HG02798 (cell line): ENCODE results near the gene AGTPBP1.
"Not testable (repeated sequence)": the region's sequence is repeated elsewhere in the genome, so short reads cannot be mapped to it uniquely, and the experiment has no call there.

ENCODE experiments used
- ATAC-seq: cut with Tn5 transposase; IDR thresholded peaks from one replicate; pipeline ENCODE4 v1.9.1; 2021; ENCODE audit warnings: mild to moderate bottlenecking; ENCODE audit not compliant: unreplicated experiment, poor library complexity

The AGTPBP1 gene

GRCh38 chr9:85726737-85727136, 15.0 kb downstream of the AGTPBP1 start:
- no peak for ATAC-seq

- no peak for ATAC-seq
Measured at GRCh38 chr9:85723215-85723614, 18.5 kb downstream of the AGTPBP1 start.

GRCh38 chr9:85719411-85719810, 22.3 kb downstream of the AGTPBP1 start:
- ATAC-seq: not testable (repeated sequence)

DNA sequence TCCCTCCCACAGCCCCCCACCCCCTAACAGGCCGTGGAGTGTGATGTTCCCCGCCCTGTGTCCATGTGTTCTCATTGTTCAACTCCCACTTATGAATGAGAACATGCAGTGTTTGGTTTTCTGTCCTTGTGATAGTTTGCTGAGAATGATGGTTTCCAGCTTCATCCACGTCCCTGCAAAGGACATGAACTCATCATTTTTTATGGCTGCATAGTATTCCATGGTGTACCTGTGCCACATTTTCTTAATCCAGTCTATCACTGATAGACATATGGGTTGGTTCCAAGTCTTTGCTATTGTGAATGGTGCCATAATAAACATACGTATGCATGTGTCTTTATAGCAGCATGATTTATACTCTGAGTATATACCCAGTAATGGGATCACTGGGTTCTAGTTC, 23.9 kb downstream of the AGTPBP1 start:
- ATAC-seq: not testable (repeated sequence)

- no peak for ATAC-seq
Measured at GRCh38 chr9:85717220-85717619, 24.5 kb downstream of the AGTPBP1 start.

GRCh38 chr9:85716031-85716877, 25.5 kb downstream of the AGTPBP1 start:
- peak; percentile 85 for ATAC-seq

DNA sequence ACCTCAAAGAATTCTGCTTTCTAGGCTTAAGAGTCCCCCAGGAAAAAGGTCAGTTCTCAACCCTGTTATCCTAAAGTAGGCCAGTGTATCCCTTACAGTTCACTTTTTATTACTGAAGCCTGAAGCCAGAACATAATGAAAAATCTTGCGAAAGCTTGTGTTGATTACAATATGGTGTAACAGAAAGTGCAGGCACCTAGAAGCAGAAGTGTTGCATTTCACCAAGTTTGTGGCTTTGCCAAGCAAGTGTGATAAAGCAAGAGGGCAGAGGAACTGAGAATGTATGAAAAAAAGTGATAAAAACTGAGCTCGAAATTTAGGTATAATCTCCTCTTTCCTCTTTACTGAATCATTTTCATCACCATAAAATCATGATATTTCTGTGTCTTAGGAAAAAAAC, 26.2 kb downstream of the AGTPBP1 start:
- peak; percentile 64 for ATAC-seq

DNA sequence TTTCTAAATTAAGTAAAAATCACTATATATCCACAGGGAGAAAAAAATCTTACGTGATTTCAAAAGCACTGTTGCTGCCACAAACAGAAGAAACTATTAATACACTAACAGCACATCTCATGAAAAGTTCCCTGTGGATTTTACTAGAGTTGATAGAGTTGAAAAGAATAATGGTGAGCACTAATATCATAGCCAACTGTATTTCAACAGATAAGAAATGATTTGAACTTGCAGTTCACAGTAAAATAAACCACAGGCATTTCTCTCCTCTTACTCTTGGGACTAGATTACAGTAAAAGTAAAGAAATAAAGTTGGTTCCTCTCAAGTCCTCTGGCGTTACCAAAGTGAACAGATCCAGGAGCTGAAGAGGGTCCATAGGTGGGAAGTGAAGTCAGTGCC, 27.9 kb downstream of the AGTPBP1 start:
- no peak for ATAC-seq

- no peak for ATAC-seq
Measured at GRCh38 chr9:85704744-85705143, 37.0 kb downstream of the AGTPBP1 start.

- ATAC-seq: no peak
Measured at GRCh38 chr9:85703398-85703797, 38.4 kb downstream of the AGTPBP1 start.

GRCh38 chr9:85702726-85703289, 38.9 kb downstream of the AGTPBP1 start:
- no peak for ATAC-seq

DNA sequence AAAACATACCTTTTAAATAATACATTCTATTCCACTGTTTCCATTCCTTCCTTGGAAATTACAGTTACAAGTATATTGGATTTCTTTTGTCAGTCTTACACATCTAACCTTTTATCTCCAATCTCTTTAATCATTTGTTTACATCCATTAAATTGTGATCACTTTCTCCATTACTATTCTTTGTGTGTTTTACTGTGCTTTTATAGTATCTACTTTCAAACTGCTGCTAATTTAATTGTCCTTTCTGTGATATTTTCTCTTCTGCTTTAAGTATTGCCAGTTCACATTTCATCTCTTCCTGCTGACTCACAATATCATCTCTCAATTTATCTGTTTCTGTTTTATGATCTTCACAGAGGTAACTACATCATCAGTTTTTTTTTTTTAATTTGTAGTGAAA, 39.6 kb downstream of the AGTPBP1 start:
- ATAC-seq: no peak

DNA sequence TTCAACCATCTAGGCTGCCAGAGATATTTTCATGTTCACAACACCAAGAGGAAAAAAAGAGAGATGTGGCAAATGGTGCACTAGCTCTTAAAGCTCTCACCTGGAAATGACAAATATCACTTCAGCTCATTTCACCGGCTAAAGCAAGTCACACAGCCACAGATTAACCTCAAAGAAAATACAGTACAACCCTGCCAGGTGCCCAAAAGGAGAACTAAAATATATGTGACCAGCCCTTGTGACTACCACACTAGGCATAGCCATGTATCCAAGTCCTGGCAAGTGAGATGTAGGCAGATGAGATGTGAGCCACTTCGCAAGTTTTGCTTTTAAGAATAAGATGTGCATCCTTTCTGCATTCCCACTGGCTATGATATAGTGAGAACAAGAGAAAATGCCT, 41.4 kb downstream of the AGTPBP1 start:
- ATAC-seq: no peak

GRCh38 chr9:85688361-85688760, 53.4 kb downstream of the AGTPBP1 start:
- ATAC-seq: no peak

GRCh38 chr9:85685081-85685480, 56.7 kb downstream of the AGTPBP1 start:
- ATAC-seq: no peak

- ATAC-seq: no peak
Measured at GRCh38 chr9:85676790-85677189, 65.0 kb downstream of the AGTPBP1 start.

DNA sequence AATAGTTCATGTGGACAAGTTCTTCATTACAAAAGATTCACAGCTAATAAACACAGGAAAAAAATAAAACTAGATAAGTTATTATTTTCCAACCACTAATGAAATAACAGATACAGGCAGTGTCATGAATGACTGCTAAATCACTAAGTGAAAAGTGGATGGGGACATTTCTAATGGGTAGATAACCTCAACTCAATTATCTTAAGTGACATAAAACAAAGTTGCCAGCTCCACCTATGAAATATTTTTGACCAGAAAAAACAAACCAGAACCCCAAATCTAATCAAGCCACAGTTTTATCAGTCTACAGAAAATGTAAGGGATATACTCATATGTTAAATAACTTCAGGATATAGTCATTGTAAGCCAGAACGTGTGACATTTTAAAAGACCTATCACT, 74.4 kb downstream of the AGTPBP1 start:
- no peak for ATAC-seq

DNA sequence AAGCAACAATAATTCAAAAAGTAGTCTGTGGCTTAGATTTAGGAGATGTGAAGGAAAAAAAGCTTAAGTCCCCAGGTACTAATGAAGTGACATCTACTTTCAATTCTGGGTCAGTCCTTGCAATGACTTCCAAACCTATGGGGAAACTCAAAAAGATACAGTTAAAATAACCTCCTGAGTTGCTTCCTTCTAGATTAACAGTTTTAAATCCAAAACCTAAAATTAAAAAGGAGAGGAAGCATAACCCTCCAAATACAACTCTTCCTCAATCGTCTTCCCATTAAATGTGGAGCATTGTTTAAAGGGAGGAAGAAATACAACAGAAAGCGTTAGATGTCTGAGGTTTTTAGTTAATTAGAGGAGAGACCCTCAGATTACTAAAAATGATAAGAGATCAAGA, 75.7 kb downstream of the AGTPBP1 start:
- no peak for ATAC-seq

- no peak for ATAC-seq
Measured at GRCh38 chr9:85662573-85662972, 79.2 kb downstream of the AGTPBP1 start.

- no peak for ATAC-seq
Measured at GRCh38 chr9:85658716-85659115, 83.0 kb downstream of the AGTPBP1 start.

GRCh38 chr9:85653153-85653552, 88.6 kb downstream of the AGTPBP1 start:
- no peak for ATAC-seq

GRCh38 chr9:85647571-85647970, 94.2 kb downstream of the AGTPBP1 start:
- ATAC-seq: peak; percentile 53
